ENCODE measurements around the gene RRBP1.

RRBP1 gene

GRCh38 chr20:17608701-17609497, 73.1 kb downstream of the RRBP1 start:
- DNase-seq (ENCODE audit: low read depth), result no peak

- DNase-seq (ENCODE audit: low read depth), result no peak
Measured at GRCh38 chr20:17606001-17606400, 76.0 kb downstream of the RRBP1 start.

- no peak for DNase-seq (ENCODE audit: low read depth)
Measured at GRCh38 chr20:17605131-17605660, 76.8 kb downstream of the RRBP1 start.

- DNase-seq (ENCODE audit: low read depth), result no peak
Measured at GRCh38 chr20:17602493-17602892, 79.5 kb downstream of the RRBP1 start.

GRCh38 chr20:17601957-17602356, 80.1 kb downstream of the RRBP1 start:
- DNase-seq (ENCODE audit: low read depth), result no peak

- no peak for DNase-seq (ENCODE audit: low read depth)
Measured at GRCh38 chr20:17598013-17598550, 84.0 kb downstream of the RRBP1 start.

GRCh38 chr20:17595856-17596255, 86.2 kb downstream of the RRBP1 start:
- DNase-seq (ENCODE audit: low read depth), result no peak

GRCh38 chr20:17594443-17594842, 87.6 kb downstream of the RRBP1 start:
- peak; percentile 36 for DNase-seq (ENCODE audit: low read depth)

GRCh38 chr20:17593902-17594301, 88.1 kb downstream of the RRBP1 start:
- no peak for DNase-seq (ENCODE audit: low read depth)

- no peak for DNase-seq (ENCODE audit: low read depth)
Measured at GRCh38 chr20:17590245-17590644, 91.8 kb downstream of the RRBP1 start.

- no peak for DNase-seq (ENCODE audit: low read depth)
Measured at GRCh38 chr20:17589161-17589834, 92.7 kb downstream of the RRBP1 start.

GRCh38 chr20:17587824-17588223, 94.2 kb downstream of the RRBP1 start:
- DNase-seq (ENCODE audit: low read depth), result no peak

GRCh38 chr20:17587148-17587547, 94.9 kb downstream of the RRBP1 start:
- no peak for DNase-seq (ENCODE audit: low read depth)

GRCh38 chr20:17586250-17586649, 95.8 kb downstream of the RRBP1 start:
- no peak for DNase-seq (ENCODE audit: low read depth)

- no peak for DNase-seq (ENCODE audit: low read depth)
Measured at GRCh38 chr20:17584689-17585088, 97.4 kb downstream of the RRBP1 start.

GRCh38 chr20:17583126-17583525, 98.9 kb downstream of the RRBP1 start:
- no peak for DNase-seq (ENCODE audit: low read depth)

- DNase-seq (ENCODE audit: low read depth), result no peak
Measured at GRCh38 chr20:17580895-17581294, 101.1 kb downstream of the RRBP1 start.

GRCh38 chr20:17579369-17580039, 102.5 kb downstream of the RRBP1 start:
- no peak for DNase-seq (ENCODE audit: low read depth)

GRCh38 chr20:17576215-17576614, 105.8 kb downstream of the RRBP1 start:
- DNase-seq (ENCODE audit: low read depth), result no peak

- no peak for DNase-seq (ENCODE audit: low read depth)
Measured at GRCh38 chr20:17573463-17573862, 108.6 kb downstream of the RRBP1 start.

- DNase-seq (ENCODE audit: low read depth), result no peak
Measured at GRCh38 chr20:17572034-17572638, 109.9 kb downstream of the RRBP1 start.

GRCh38 chr20:17571153-17571527, 110.9 kb downstream of the RRBP1 start:
- peak; percentile 12 for DNase-seq (ENCODE audit: low read depth)
